Mucosa of gallbladder (tissue), 1 donor: ENCODE results near the gene RNF175. TPM values are rescaled to one million over a fixed set of nuclear protein-coding genes. Genes with fewer than 3 reads are reported as not detected.

Source experiments
- DNase-seq: peaks from one replicate; pipeline ENCODE4 v3.0.0-alpha.2; 2020; ENCODE audit warnings: low spot score
- total RNA-seq: library from RNA; stranded (reverse); gene quantifications from one replicate; pipeline ENCODE4 v1.2.1, GENCODE V29; 2021
- donor health status: DM: no; HTN: no; CAD: no.

The RNF175 gene
- total RNA-seq, 1 donor from 2014 or later: 0.17 TPM

GRCh38 chr4:153748378-153748777 lies 11.4 kb downstream of the RNF175 start:
- no peak for DNase-seq

GRCh38 chr4:153747406-153747955 lies 12.3 kb downstream of the RNF175 start:
- DNase-seq: no peak

GRCh38 chr4:153745651-153746050 lies 14.2 kb downstream of the RNF175 start:
- DNase-seq: no peak

- no peak for DNase-seq
Observed at GRCh38 chr4:153741541-153741940, 18.3 kb downstream of the RNF175 start.

- DNase-seq: no peak
Observed at GRCh38 chr4:153735906-153736461, 23.8 kb downstream of the RNF175 start.

GRCh38 chr4:153733751-153734448 lies 25.9 kb downstream of the RNF175 start:
- DNase-seq: no peak

- DNase-seq: no peak
Observed at GRCh38 chr4:153731239-153731638, 28.6 kb downstream of the RNF175 start.

- DNase-seq: no peak
Observed at GRCh38 chr4:153729895-153730294, 29.9 kb downstream of the RNF175 start.

- DNase-seq: no peak
Observed at GRCh38 chr4:153728660-153729059, 31.2 kb downstream of the RNF175 start.

GRCh38 chr4:153728151-153728550 lies 31.7 kb downstream of the RNF175 start:
- no peak for DNase-seq

GRCh38 chr4:153725831-153726154 lies 34.0 kb downstream of the RNF175 start:
- DNase-seq: no peak

GRCh38 chr4:153725136-153725830 lies 34.5 kb downstream of the RNF175 start:
- no peak for DNase-seq

- DNase-seq: no peak
Observed at GRCh38 chr4:153724606-153725005, 35.2 kb downstream of the RNF175 start.

GRCh38 chr4:153722036-153722435 lies 37.8 kb downstream of the RNF175 start:
- no peak for DNase-seq

GRCh38 chr4:153713866-153714646 lies 45.8 kb downstream of the RNF175 start:
- DNase-seq: no peak

- DNase-seq: no peak
Observed at GRCh38 chr4:153710681-153711080, 49.1 kb downstream of the RNF175 start.

GRCh38 chr4:153706519-153706918 lies 53.3 kb downstream of the RNF175 start:
- DNase-seq: no peak

GRCh38 chr4:153705743-153706468 lies 53.9 kb downstream of the RNF175 start:
- DNase-seq: no peak

GRCh38 chr4:153704522-153704921 lies 55.3 kb downstream of the RNF175 start:
- no peak for DNase-seq

- DNase-seq: no peak
Observed at GRCh38 chr4:153684971-153685371, 74.9 kb downstream of the RNF175 start.

- DNase-seq: peak; percentile 74
Observed at GRCh38 chr4:153684182-153684970, 75.4 kb downstream of the RNF175 start, which contains the start of gene TLR2. Gene TLR2 (plus strand): TSS chr4:153684280. CDS start chr4:153702908, 18,628 bp downstream.
